H1 (cell line): ENCODE measurements around the gene NEUROD4. TPM values are rescaled to one million over a fixed set of nuclear protein-coding genes. Genes with fewer than 3 reads are reported as not detected.

ENCODE experiments used
- CTCF ChIA-PET: fragments of 300-600 bp; sonication (Branson Sonifier 250); formaldehyde crosslinking; loops from one replicate; lab custom pipeline; 2021; ENCODE audit not compliant: partially characterized antibody; lab: Charles Lee
- POLR2A ChIA-PET: fragments of 300-600 bp; sonication (Branson Sonifier 250); formaldehyde crosslinking; loops from one replicate; lab custom pipeline; 2021; ENCODE audit warnings: inconsistent platforms; ENCODE audit not compliant: partially characterized antibody; lab: Charles Lee
- DNase-seq, 2 experiments: peaks; one replicate each; pipeline versions ENCODE4 v3.0.0 to v3.0.0-alpha.2; 2010 to 2022; ENCODE audit warnings: low spot score in 2 of 2, low read depth in 1 of 2, mixed read lengths in 1 of 2
- FAIRE-seq: peaks from 2 replicates; lab custom pipeline; 2011; peaks lifted over from hg19 to GRCh38; lab: Jason Lieb, UNC
- H2AFZ ChIP-seq: 2 replicates; pipeline ENCODE4 v1.8.1; 2012; ENCODE audit warnings: low read length, inconsistent platforms
- H2AK5ac ChIP-seq: 2 replicates; pipeline ENCODE4 v1.6.1; 2013; ENCODE audit warnings: low read depth, low read length
- H2BK120ac ChIP-seq: replicated peaks from 2 replicates; pipeline ENCODE3; 2013; ENCODE audit warnings: low read depth, low read length, inconsistent platforms
- H2BK12ac ChIP-seq: 2 replicates; pipeline ENCODE4 v1.6.1; 2013; ENCODE audit warnings: low read depth, low read length
- H2BK15ac ChIP-seq: 2 replicates; pipeline ENCODE4 v1.6.1; 2013; ENCODE audit warnings: low read length
- H2BK20ac ChIP-seq: 2 replicates; pipeline ENCODE4 v1.6.1; 2013; ENCODE audit warnings: low read length
- H2BK5ac ChIP-seq: 2 replicates; pipeline ENCODE4 v1.6.1; 2013; ENCODE audit warnings: low read depth, low read length
- H3K14ac ChIP-seq: 2 replicates; pipeline ENCODE4 v1.6.1; 2013; ENCODE audit warnings: inconsistent platforms; ENCODE audit not compliant: insufficient read length
- H3K18ac ChIP-seq: 2 replicates; pipeline ENCODE4 v1.6.1; 2013; ENCODE audit warnings: low read length; ENCODE audit errors: extremely low read depth
- H3K23ac ChIP-seq: 2 replicates; pipeline ENCODE4 v1.6.1; 2013; ENCODE audit warnings: inconsistent platforms; ENCODE audit not compliant: insufficient read length
- H3K23me2 ChIP-seq: 2 replicates; pipeline ENCODE4 v1.6.1; 2013; ENCODE audit warnings: low read depth, low read length
- H3K27ac ChIP-seq: 2 replicates; pipeline ENCODE4 v1.6.1; 2011; ENCODE audit warnings: low read depth, low read length, inconsistent platforms
- H3K27me3 ChIP-seq, 4 experiments: replicated peaks in 1 of 4; 1 replicate in 1 of 4; 2 replicates in 3 of 4; pipeline versions ENCODE4 v1.6.1 to v1.8.1; 2011 to 2013; ENCODE audit warnings: low read length in 3 of 4, mild to moderate bottlenecking in 3 of 4, inconsistent platforms in 2 of 4, mixed read lengths in 2 of 4, moderate library complexity in 1 of 4; ENCODE audit not compliant: control insufficient read depth in 3 of 4, insufficient read depth in 3 of 4; ENCODE audit errors: extremely low read depth in 1 of 4
- H3K36me3 ChIP-seq, 4 experiments: 2 replicates each; pipeline versions ENCODE4 v1.6.1 to v1.8.1; 2011 to 2013; ENCODE audit warnings: mild to moderate bottlenecking in 4 of 4, low read length in 3 of 4, moderate library complexity in 2 of 4, control low read depth in 1 of 4, inconsistent platforms in 1 of 4; ENCODE audit not compliant: insufficient read depth in 4 of 4, control insufficient read depth in 2 of 4
- H3K4ac ChIP-seq: replicated peaks from 2 replicates; pipeline ENCODE3; 2013; ENCODE audit warnings: low read length, low read depth, mixed read lengths, inconsistent platforms; ENCODE audit not compliant: insufficient read length
- H3K4me1 ChIP-seq, 4 experiments: replicated peaks in 1 of 4; 1 replicate in 1 of 4; 2 replicates in 3 of 4; pipeline versions ENCODE4 v1.6.1 to v1.8.1; 2011 to 2013; ENCODE audit warnings: low read length in 3 of 4, inconsistent platforms in 2 of 4, mixed read lengths in 1 of 4; ENCODE audit not compliant: insufficient read depth in 4 of 4, control insufficient read depth in 3 of 4
- H3K4me2 ChIP-seq, 2 experiments: 2 replicates each; pipeline versions ENCODE4 v1.6.1 to v1.8.1; 2011 to 2013; ENCODE audit warnings: low read depth in 2 of 2, low read length in 2 of 2, control low read depth in 1 of 2, inconsistent platforms in 1 of 2, mild to moderate bottlenecking in 1 of 2; ENCODE audit not compliant: insufficient read depth in 1 of 2
- H3K4me3 ChIP-seq, 4 experiments: fragments of 200-600, 300-600 bp in 1 of 4; sonication (generic), shearing (Covaris generic), sonication (Bioruptor Twin) in 1 of 4; 2 replicates each; pipeline versions ENCODE4 v1.5.1 to v1.8.1; 2011 to 2016; ENCODE audit warnings: low read length in 4 of 4, low read depth in 3 of 4, control low read depth in 2 of 4, inconsistent platforms in 2 of 4, mild to moderate bottlenecking in 2 of 4, mixed read lengths in 1 of 4, moderate library complexity in 1 of 4; ENCODE audit not compliant: insufficient read depth in 2 of 4; ENCODE audit errors: extremely low read depth in 1 of 4
- H3K56ac ChIP-seq: replicated peaks from 2 replicates; pipeline ENCODE3; 2013; ENCODE audit warnings: low read depth, mild to moderate bottlenecking, mixed read lengths, low read length, inconsistent platforms; ENCODE audit not compliant: insufficient read length
- H3K79me1 ChIP-seq: 2 replicates; pipeline ENCODE4 v1.6.1; 2013; ENCODE audit warnings: low read depth, low read length, control low read depth
- H3K79me2 ChIP-seq, 2 experiments: 2 replicates each; pipeline versions ENCODE4 v1.6.1 to v1.8.1; 2012 to 2013; ENCODE audit warnings: low read length in 2 of 2, mild to moderate bottlenecking in 2 of 2, inconsistent platforms in 1 of 2; ENCODE audit not compliant: insufficient read depth in 2 of 2, control insufficient read depth in 1 of 2
- H3K9ac ChIP-seq, 4 experiments: replicated peaks in 1 of 4; 1 replicate in 1 of 4; 2 replicates in 3 of 4; pipeline versions ENCODE4 v1.6.1 to v1.8.1; 2011 to 2013; ENCODE audit warnings: low read depth in 3 of 4, low read length in 3 of 4, control low read depth in 2 of 4, mild to moderate bottlenecking in 2 of 4, moderate library complexity in 2 of 4, inconsistent platforms in 1 of 4; ENCODE audit errors: extremely low read depth in 1 of 4
- H3K9me3 ChIP-seq, 2 experiments: 2 replicates each; pipeline versions ENCODE4 v1.6.1 to v1.8.1; 2012 to 2013; ENCODE audit warnings: mild to moderate bottlenecking in 2 of 2, moderate library complexity in 2 of 2, control low read depth in 1 of 2, inconsistent platforms in 1 of 2, low read depth in 1 of 2, low read length in 1 of 2, mixed read lengths in 1 of 2; ENCODE audit not compliant: insufficient read depth in 2 of 2
- H4K20me1 ChIP-seq, 2 experiments: replicated peaks in 1 of 2; 2 replicates each; pipeline versions ENCODE3 to v1.8.1; 2011 to 2013; ENCODE audit warnings: inconsistent platforms in 2 of 2, low read length in 2 of 2, mild to moderate bottlenecking in 1 of 2; ENCODE audit not compliant: insufficient read depth in 2 of 2, control insufficient read depth in 1 of 2
- H4K5ac ChIP-seq: 2 replicates; pipeline ENCODE4 v1.6.1; 2013; ENCODE audit warnings: low read length, low read depth, mixed read lengths, inconsistent platforms; ENCODE audit not compliant: insufficient read length
- H4K8ac ChIP-seq: 2 replicates; pipeline ENCODE4 v1.8.0; 2013; ENCODE audit warnings: mild to moderate bottlenecking, moderate library complexity, low read length, inconsistent platforms; ENCODE audit not compliant: insufficient read depth; ENCODE audit errors: extremely low read depth
- H4K91ac ChIP-seq: replicated peaks from 2 replicates; pipeline ENCODE3; 2013; ENCODE audit warnings: low read length, mixed read lengths, inconsistent platforms; ENCODE audit not compliant: insufficient read length
- ATF3 ChIP-seq: IDR thresholded peaks from 2 replicates; pipeline ENCODE4 v1.6.1; 2011; ENCODE audit warnings: low read depth, mild to moderate bottlenecking, low read length; ENCODE audit not compliant: insufficient read depth
- CHD1 ChIP-seq: IDR thresholded peaks from 2 replicates; pipeline ENCODE4 v1.6.1; 2012; ENCODE audit warnings: low read depth, low read length, improper control_type of control experiment
- CREB1 ChIP-seq: IDR thresholded peaks from 2 replicates; pipeline ENCODE4 v1.6.1; 2012; ENCODE audit warnings: inconsistent platforms
- FOSL1 ChIP-seq: IDR thresholded peaks from 2 replicates; pipeline ENCODE4 v1.6.1; 2011; ENCODE audit warnings: mild to moderate bottlenecking, low read depth, low read length, moderate library complexity; ENCODE audit not compliant: insufficient read depth
- HDAC6 ChIP-seq: IDR thresholded peaks from one replicate; pipeline ENCODE4 v1.7.1; 2012; ENCODE audit warnings: low read depth, mild to moderate bottlenecking, inconsistent platforms, low read length, moderate library complexity
- JUN ChIP-seq: IDR thresholded peaks from 2 replicates; pipeline ENCODE4 v1.6.1; 2011; ENCODE audit warnings: low read depth, mild to moderate bottlenecking, improper control_type of control experiment, low read length
- KDM5A ChIP-seq: fragments of 200-600 bp; IDR thresholded peaks from 2 replicates; pipeline ENCODE4 v1.7.1; 2012; ENCODE audit warnings: mild to moderate bottlenecking, low read length, inconsistent platforms, mixed read lengths
- PHF8 ChIP-seq: fragments of 200-600 bp; sonication (generic); conservative IDR thresholded peaks from 2 replicates; pipeline ENCODE4 v1.7.1; 2012; ENCODE audit warnings: low read depth, mild to moderate bottlenecking, inconsistent platforms, low read length, moderate library complexity
- RFX5 ChIP-seq: IDR thresholded peaks from 2 replicates; pipeline ENCODE4 v1.6.1; 2011; ENCODE audit warnings: low read depth, low read length, improper control_type of control experiment, borderline replicate concordance
- RXRA ChIP-seq: IDR thresholded peaks from 2 replicates; pipeline ENCODE4 v1.6.1; 2011; ENCODE audit warnings: low read depth, mild to moderate bottlenecking, low read length, moderate library complexity; ENCODE audit not compliant: insufficient read depth
- SRF ChIP-seq: IDR thresholded peaks from 2 replicates; pipeline ENCODE4 v1.6.1; 2011; ENCODE audit warnings: mild to moderate bottlenecking, low read depth, low read length, moderate library complexity
- SUZ12 ChIP-seq: fragments of 200-600 bp; sonication (generic); IDR thresholded peaks from 2 replicates; pipeline ENCODE4 v1.6.1; 2012; ENCODE audit warnings: mild to moderate bottlenecking, inconsistent platforms, low read length, moderate library complexity, mixed read lengths
- TAF1 ChIP-seq: IDR thresholded peaks from 2 replicates; pipeline ENCODE4 v1.6.1; 2011; ENCODE audit warnings: mild to moderate bottlenecking, low read depth, low read length
- TBP ChIP-seq: IDR thresholded peaks from 2 replicates; pipeline ENCODE4 v1.6.1; 2011; ENCODE audit warnings: low read depth, low read length, improper control_type of control experiment
- ZNF274 ChIP-seq: IDR thresholded peaks from 2 replicates; pipeline ENCODE4 v1.7.0; 2012; ENCODE audit warnings: low read length, borderline replicate concordance; ENCODE audit errors: extremely low read depth
- WGBS, 2 experiments: shearing (Covaris generic) in 1 of 2; methylation state at CpG; one replicate each; pipeline versions ENCODE4 v1.1.6 to v1.1.7; 2013 to 2015; ENCODE audit warnings: low lambda C conversion rate in 2 of 2, mixed read lengths in 2 of 2, inconsistent platforms in 1 of 2, low coverage in 1 of 2, missing lambda C conversion rate in 1 of 2; ENCODE audit not compliant: insufficient replicate concordance in 2 of 2, insufficient coverage in 1 of 2, insufficient read length in 1 of 2; ENCODE audit errors: extremely low coverage in 1 of 2, missing lambda C conversion rate in 1 of 2; 5-methylcytosine and 5-hydroxymethylcytosine counted together
- polyA plus RNA-seq, 7 experiments: library from polyadenylated mRNA; depleted of rRNA in 3 of 7; stranded (reverse) in 5 of 7; unstranded in 2 of 7; fragments of >200 nt in 5 of 7; fragments of 200-250 nt in 2 of 7; gene quantifications; 1 replicate in 5 of 7; 2 replicates in 1 of 7; 4 replicates in 1 of 7; pipeline versions ENCODE4 v1.2.1 to v1.2.3, GENCODE V29; 2011 to 2013; ENCODE audit warnings: missing spikeins in 2 of 7, mixed read lengths in 2 of 7
- total RNA-seq: library from RNA; stranded (reverse); fragmentation: NEBNext Ultra II Directional; extraction: Animal tissue kit (Norgen Biotek cat#: 25700); gene quantifications from 2 replicates; pipeline ENCODE4 v1.2.1, GENCODE V29; 2021

The NEUROD4 gene
- total and polyA plus RNA-seq, 2 of the 8 experiments (the other 6 are each of a cell fraction or from before 2014, with no cell fraction given): not detected

GRCh38 chr12:55061024-55061423 lies 41.2 kb downstream of the NEUROD4 start:
- POLR2A ChIA-PET: no interaction called here
- no peak overlapping the region for H2BK20ac ChIP-seq
- TF ChIP-seq TAF1: no peak
- no peak for TF ChIP-seq PHF8
- TF ChIP-seq SRF: no peak
- no peak for TF ChIP-seq JUN
- no peak for TF ChIP-seq FOSL1
- TF ChIP-seq ZNF274: no peak
- no peak for TF ChIP-seq SUZ12
- no peak for TF ChIP-seq CHD1
- TF ChIP-seq ATF3: no peak
- TF ChIP-seq TBP: no peak
- no peak for TF ChIP-seq KDM5A
- no peak for TF ChIP-seq RFX5
- TF ChIP-seq HDAC6: no peak
- TF ChIP-seq RXRA: no peak
- no peak for TF ChIP-seq CREB1

More at GRCh38 chr12:55061024-55061423, 41.2 kb downstream of the NEUROD4 start:
- no peak overlapping the region; the same call in 1 of the 2 replicates for H3K18ac ChIP-seq
- H3K23ac ChIP-seq: no peak overlapping the region
- H2BK5ac ChIP-seq: no peak overlapping the region
- H4K20me1 ChIP-seq: no peaks in the 10 kb centered on the region
- no peak overlapping the region for H4K8ac ChIP-seq
- FAIRE-seq: no peak
- no peak overlapping the region for H3K4me3 ChIP-seq
- H2AFZ ChIP-seq: peak overlapping the region; percentile 38
- H2BK15ac ChIP-seq: no peak overlapping the region
- H3K27me3 ChIP-seq: no peaks in the 10 kb centered on the region
- H3K14ac ChIP-seq: no peak overlapping the region
- H3K4me2 ChIP-seq: peak overlapping the region in 1 of 2 experiments; percentile 48; a peak in 2 of 4 replicates
- no peak overlapping the region for H3K56ac ChIP-seq
- H3K4ac ChIP-seq: no peak overlapping the region
- peaks cover 0 to 6% (median 0%) of the 10 kb centered on the region in 4 experiments; a peak in 3 of 7 replicates for H3K4me1 ChIP-seq
- H4K5ac ChIP-seq: no peak overlapping the region
- H3K27ac ChIP-seq: no peak overlapping the region
- no peaks in the 10 kb centered on the region for H3K79me1 ChIP-seq
- H2AK5ac ChIP-seq: no peak overlapping the region
- H4K91ac ChIP-seq: no peak overlapping the region
- no peak for DNase-seq
- H3K23me2 ChIP-seq: no peaks in the 10 kb centered on the region; the same call in 1 of the 2 replicates
- CTCF ChIA-PET: interaction anchor here (0.7 to 14.9 kb wide), 3 partner anchors 63 to 360 kb away, joined by 3 to 627 read pairs (median 4); no protein-coding TSS in a partner anchor
- H3K9me3 ChIP-seq: no peaks in the 10 kb centered on the region
- no peak overlapping the region for H2BK120ac ChIP-seq
- no peaks in the 10 kb centered on the region for H3K36me3 ChIP-seq
- no peak overlapping the region for H2BK12ac ChIP-seq
- no peak overlapping the region; a peak in 1 of 7 replicates for H3K9ac ChIP-seq
- H3K79me2 ChIP-seq: no peaks in the 10 kb centered on the region
- WGBS, 2 experiments: 68% methylated on average over 3 of the region's 3 CpGs; no CpG with 5 or more reads in 1 of the 2 experiments
